K562 (cell line): ENCODE data around the gene OMP. TPM values are rescaled to one million over a fixed set of nuclear protein-coding genes. Genes with fewer than 3 reads are reported as not detected.

Experiments
- polyA plus RNA-seq, 8 experiments: library from polyadenylated mRNA; depleted of rRNA in 4 of 8; stranded (reverse) in 5 of 8; unstranded in 3 of 8; fragments of >200 nt; fragmentation: Nextera tagmentation in 2 of 8; fragmentation: Illumina TruSeq in 1 of 8; extraction: Ambion mirVana in 2 of 8; extraction: Trizol in 1 of 8; gene quantifications; 2 replicates each; pipeline versions ENCODE4 v1.2.1 to v1.2.3, GENCODE V29; 2011 to 2014; ENCODE audit warnings: inconsistent platforms in 1 of 8, missing spikeins in 1 of 8
- total RNA-seq, 7 experiments: library from RNA; depleted of rRNA in 6 of 7; stranded (reverse); fragments of >200 nt in 6 of 7; fragmentation: Illumina TruSeq in 2 of 7; extraction: Trizol in 2 of 7; gene quantifications; 2 replicates each; pipeline versions ENCODE4 v1.2.1 to v1.2.3, GENCODE V29; 2011 to 2021; ENCODE audit warnings: low replicate concordance in 1 of 7
- TF ChIP-seq, protein P1 (sequence below), 2 experiments: fragments of 450-650 bp; formaldehyde crosslinking in 1 of 2; IDR thresholded peaks; 2 replicates each; pipeline versions ENCODE4 v1.4.0 to v1.6.1; 2014 to 2020; ENCODE audit warnings: mild to moderate bottlenecking in 2 of 2, borderline replicate concordance in 1 of 2, low read depth in 1 of 2
- TF ChIP-seq, protein P2 (sequence below), 2 experiments: fragments of 450-650 bp in 1 of 2; sonication (generic) in 1 of 2; formaldehyde crosslinking in 1 of 2; IDR thresholded peaks in 1 of 2; conservative IDR thresholded peaks in 1 of 2; 2 replicates each; pipeline versions ENCODE4 v1.6.1 to v1.8.1; 2016 to 2023; ENCODE audit warnings: mild to moderate bottlenecking in 2 of 2, moderate library complexity in 2 of 2, inconsistent platforms in 1 of 2, missing genetic modification reagents in 1 of 2

Gene OMP
- total and polyA plus RNA-seq, 9 of the 15 experiments (the other 6 are each of a cell fraction or from before 2014, with no cell fraction given): not detected

DNA sequence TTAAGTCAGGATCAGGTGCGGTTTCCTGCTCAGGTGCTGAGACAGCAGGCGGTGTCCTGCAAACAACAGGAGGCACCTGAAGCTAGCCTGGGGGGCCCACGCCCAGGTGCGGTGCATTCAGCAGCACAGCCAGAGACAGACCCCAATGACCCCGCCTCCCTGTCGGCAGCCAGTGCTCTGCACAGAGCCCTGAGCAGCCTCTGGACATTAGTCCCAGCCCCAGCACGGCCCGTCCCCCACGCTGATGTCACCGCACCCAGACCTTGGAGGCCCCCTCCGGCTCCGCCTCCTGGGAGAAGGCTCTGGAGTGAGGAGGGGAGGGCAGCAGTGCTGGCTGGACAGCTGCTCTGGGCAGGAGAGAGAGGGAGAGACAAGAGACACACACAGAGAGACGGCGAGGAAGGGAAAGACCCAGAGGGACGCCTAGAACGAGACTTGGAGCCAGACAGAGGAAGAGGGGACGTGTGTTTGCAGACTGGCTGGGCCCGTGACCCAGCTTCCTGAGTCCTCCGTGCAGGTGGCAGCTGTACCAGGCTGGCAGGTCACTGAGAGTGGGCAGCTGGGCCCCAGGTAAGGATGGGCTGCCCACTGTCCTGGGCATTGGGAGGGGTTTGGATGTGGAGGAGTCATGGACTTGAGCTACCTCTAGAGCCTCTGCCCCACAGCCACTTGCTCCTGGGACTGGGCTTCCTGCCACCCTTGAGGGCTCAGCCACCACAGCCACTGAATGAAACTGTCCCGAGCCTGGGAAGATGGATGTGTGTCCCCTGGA is 25.5 kb downstream of the OMP start, which contains the start of gene MYO7A (continued):
- TF ChIP-seq, protein P1, sequence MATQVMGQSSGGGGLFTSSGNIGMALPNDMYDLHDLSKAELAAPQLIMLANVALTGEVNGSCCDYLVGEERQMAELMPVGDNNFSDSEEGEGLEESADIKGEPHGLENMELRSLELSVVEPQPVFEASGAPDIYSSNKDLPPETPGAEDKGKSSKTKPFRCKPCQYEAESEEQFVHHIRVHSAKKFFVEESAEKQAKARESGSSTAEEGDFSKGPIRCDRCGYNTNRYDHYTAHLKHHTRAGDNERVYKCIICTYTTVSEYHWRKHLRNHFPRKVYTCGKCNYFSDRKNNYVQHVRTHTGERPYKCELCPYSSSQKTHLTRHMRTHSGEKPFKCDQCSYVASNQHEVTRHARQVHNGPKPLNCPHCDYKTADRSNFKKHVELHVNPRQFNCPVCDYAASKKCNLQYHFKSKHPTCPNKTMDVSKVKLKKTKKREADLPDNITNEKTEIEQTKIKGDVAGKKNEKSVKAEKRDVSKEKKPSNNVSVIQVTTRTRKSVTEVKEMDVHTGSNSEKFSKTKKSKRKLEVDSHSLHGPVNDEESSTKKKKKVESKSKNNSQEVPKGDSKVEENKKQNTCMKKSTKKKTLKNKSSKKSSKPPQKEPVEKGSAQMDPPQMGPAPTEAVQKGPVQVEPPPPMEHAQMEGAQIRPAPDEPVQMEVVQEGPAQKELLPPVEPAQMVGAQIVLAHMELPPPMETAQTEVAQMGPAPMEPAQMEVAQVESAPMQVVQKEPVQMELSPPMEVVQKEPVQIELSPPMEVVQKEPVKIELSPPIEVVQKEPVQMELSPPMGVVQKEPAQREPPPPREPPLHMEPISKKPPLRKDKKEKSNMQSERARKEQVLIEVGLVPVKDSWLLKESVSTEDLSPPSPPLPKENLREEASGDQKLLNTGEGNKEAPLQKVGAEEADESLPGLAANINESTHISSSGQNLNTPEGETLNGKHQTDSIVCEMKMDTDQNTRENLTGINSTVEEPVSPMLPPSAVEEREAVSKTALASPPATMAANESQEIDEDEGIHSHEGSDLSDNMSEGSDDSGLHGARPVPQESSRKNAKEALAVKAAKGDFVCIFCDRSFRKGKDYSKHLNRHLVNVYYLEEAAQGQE (IDR thresholded peaks at IDR 0.05; ENCODE audit: borderline replicate concordance): peak; percentile 69
- TF ChIP-seq, protein P1 (CRISPR knock-in tag; IDR thresholded peaks at IDR 0.05; ENCODE audit: low read depth): no peak
- TF ChIP-seq, protein P2, sequence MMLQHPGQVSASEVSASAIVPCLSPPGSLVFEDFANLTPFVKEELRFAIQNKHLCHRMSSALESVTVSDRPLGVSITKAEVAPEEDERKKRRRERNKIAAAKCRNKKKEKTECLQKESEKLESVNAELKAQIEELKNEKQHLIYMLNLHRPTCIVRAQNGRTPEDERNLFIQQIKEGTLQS (IDR thresholded peaks at IDR 0.05): peak; percentile 59
- TF ChIP-seq, protein P2 (CRISPR knock-in tag; conservative IDR thresholded peaks at IDR 0.05): no peak
- TF ChIP-seq, all 486 proteins: peak for 8
